ENCODE results near the gene KDM5C. TPM values are rescaled to one million over a fixed set of nuclear protein-coding genes. Genes with fewer than 3 reads are reported as not detected.

Gene KDM5C
- total RNA-seq, 2 donors from 2014 or later, result 65.1 to 171 TPM

DNA sequence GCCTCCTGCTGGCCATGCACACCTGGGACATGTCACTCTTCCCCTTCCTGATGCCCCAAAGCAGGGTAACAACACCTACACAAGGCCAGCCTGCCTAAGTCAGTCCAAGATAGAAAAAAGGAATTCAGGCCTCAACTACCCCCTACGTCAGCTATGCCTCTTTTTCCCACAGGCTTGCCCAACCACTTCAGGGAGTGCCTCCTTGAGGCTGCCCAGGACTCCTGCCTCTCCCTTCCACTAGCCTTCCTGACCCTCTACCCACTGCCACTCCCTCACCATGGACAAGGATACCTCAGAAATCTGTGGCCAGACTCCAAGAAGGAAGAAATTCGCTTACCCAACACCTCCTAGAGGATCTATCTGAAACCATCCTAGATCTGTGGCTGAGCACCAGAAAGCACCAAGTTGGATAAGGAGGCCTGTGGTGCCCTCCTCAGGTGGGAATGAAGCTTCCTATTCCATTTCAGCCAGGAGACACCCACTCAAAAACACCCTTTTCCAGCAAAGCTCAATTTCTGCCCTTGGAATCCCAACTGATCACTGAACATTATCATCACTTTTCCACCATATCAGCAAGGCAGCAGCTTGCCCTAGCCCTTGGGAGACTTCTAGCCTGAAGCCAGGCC lies 1.8 kb downstream of the KDM5C start:
- H3K36me3 ChIP-seq (replicated peaks in 1 of 2; ENCODE audit: insufficient read depth in 1 of 2, low read depth in 2 of 2), result peaks cover 0 to 2% of the 10 kb centered on the region in 2 donors
- no peak overlapping the region for H3K4me3 ChIP-seq
- no peak for ATAC-seq
- no peak for TF ChIP-seq POLR2A (IDR thresholded peaks at IDR 0.05)
- TF ChIP-seq, protein P1, sequence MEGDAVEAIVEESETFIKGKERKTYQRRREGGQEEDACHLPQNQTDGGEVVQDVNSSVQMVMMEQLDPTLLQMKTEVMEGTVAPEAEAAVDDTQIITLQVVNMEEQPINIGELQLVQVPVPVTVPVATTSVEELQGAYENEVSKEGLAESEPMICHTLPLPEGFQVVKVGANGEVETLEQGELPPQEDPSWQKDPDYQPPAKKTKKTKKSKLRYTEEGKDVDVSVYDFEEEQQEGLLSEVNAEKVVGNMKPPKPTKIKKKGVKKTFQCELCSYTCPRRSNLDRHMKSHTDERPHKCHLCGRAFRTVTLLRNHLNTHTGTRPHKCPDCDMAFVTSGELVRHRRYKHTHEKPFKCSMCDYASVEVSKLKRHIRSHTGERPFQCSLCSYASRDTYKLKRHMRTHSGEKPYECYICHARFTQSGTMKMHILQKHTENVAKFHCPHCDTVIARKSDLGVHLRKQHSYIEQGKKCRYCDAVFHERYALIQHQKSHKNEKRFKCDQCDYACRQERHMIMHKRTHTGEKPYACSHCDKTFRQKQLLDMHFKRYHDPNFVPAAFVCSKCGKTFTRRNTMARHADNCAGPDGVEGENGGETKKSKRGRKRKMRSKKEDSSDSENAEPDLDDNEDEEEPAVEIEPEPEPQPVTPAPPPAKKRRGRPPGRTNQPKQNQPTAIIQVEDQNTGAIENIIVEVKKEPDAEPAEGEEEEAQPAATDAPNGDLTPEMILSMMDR (IDR thresholded peaks at IDR 0.05), result no peak
- no peaks in the 10 kb centered on the region for H3K9me3 ChIP-seq
- peaks cover 26% of the 10 kb centered on the region for H3K4me1 ChIP-seq
- H3K27ac ChIP-seq, result no peak overlapping the region
- 40 to 50% methylated on average over 1 of the region's 2 CpGs for WGBS, 2 donors
- no peaks in the 10 kb centered on the region for H3K27me3 ChIP-seq
- intact Hi-C loops (cut with DNase I), result no loop called here
- DNase-seq, result no peak

DNA sequence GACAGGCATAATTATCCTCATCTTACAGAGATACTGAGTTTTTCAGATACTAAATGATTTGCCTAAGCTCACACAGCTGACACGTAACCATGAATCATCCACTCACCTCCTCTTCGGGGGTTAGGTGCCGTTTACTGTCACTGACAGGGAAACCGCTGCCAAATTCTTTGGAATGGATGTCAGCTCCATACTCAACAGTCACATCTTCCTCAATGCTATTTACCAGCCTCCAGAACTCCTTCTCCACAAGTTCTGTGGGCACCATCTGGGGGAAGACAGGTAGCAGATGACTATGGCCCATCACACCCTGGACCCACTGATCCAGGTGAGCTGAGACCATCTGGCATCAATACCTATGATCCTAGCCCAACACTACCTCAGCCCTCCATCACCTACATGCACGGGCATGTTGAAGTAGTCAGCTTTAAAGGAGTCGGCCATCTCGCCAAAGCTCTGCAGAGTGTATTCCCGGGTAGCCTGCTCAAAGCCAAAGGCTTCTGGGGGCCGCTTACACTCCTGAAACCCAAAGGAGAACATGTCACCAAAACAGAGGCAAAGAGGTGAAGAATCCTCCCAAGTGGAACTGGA lies 13.5 kb downstream of the KDM5C start:
- H3K27me3 ChIP-seq, result no peaks in the 10 kb centered on the region
- intact Hi-C loops (cut with DNase I), result no loop called here
- 80 to 82% methylated on average over 5 to 9 of the region's 9 CpGs for WGBS, 2 donors

DNA sequence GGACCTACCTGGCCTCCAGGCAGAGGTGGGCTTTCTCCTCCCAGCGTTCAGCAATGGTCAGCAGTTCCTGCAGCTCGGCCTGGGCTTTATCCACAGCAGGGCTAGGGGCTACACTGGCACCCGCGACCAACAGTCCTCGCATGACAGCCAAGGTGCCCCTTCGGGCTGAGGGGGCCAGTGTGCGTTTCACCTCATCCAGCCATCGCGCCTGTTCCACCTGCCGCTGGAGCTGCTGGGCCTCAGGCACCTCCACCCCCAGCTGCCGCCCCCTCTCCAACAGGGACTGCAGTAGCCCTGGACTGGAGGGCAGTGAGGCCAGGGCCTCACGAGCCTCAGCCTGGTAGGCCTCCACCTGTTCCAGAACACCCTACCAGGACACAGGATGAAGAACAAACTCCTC lies 28.3 kb downstream of the KDM5C start:
- no peaks in the 10 kb centered on the region for H3K4me1 ChIP-seq
- no peak overlapping the region for H3K27ac ChIP-seq
- no peaks in the 10 kb centered on the region for H3K9me3 ChIP-seq
- H3K27me3 ChIP-seq, result no peaks in the 10 kb centered on the region
- no peak overlapping the region for H3K4me3 ChIP-seq
- no peak for TF ChIP-seq POLR2A (IDR thresholded peaks at IDR 0.05)
- TF ChIP-seq, protein P1 (IDR thresholded peaks at IDR 0.05), result no peak
- H3K36me3 ChIP-seq (replicated peaks in 1 of 2; ENCODE audit: insufficient read depth in 1 of 2, low read depth in 2 of 2), result peaks cover 5 to 26% of the 10 kb centered on the region in 2 donors
- intact Hi-C loops (cut with DNase I), result no loop called here
- ATAC-seq (no peak), DNase-seq (no peak)
- WGBS, 2 donors, result 99% methylated on average over 10 of the region's 12 CpGs; no CpG with 5 or more reads in 1 of the 2 donors

More for the DNA sequence above, 13.5 kb downstream of the KDM5C start:
- TF ChIP-seq POLR2A (IDR thresholded peaks at IDR 0.05), result no peak
- TF ChIP-seq, protein P1 (IDR thresholded peaks at IDR 0.05), result no peak
- H3K36me3 ChIP-seq (replicated peaks in 1 of 2; ENCODE audit: insufficient read depth in 1 of 2, low read depth in 2 of 2), result peaks cover 3 to 24% of the 10 kb centered on the region in 2 donors
- no peak overlapping the region for H3K27ac ChIP-seq
- H3K4me3 ChIP-seq, result no peak overlapping the region
- DNase-seq (no peak), ATAC-seq (no peak)
- no peaks in the 10 kb centered on the region for H3K4me1 ChIP-seq
- no peaks in the 10 kb centered on the region for H3K9me3 ChIP-seq

DNA sequence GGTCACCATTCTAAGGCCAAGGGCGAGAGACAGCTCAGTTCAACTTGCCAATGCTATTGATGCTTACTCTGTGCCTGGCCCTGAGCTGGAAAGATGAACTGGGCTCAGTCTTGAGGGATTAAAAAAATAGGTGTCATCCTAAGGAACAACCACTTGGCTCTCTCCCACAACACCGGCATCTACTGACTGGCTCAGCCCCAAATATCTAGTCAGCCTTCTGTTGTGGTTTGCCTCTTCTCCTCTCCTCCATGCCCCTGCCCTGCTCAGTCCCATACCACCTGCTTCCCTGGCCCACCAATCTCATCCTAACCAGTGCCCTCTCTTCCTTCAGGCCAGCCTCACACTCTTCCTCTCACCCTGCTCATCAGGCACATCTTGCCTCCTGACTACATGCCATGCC lies 29.6 kb downstream of the KDM5C start:
- ATAC-seq, result no peak
- intact Hi-C loops (cut with DNase I), result no loop called here
- no peak overlapping the region for H3K27ac ChIP-seq
- H3K4me3 ChIP-seq, result no peak overlapping the region
- no peaks in the 10 kb centered on the region for H3K9me3 ChIP-seq
- no peaks in the 10 kb centered on the region for H3K4me1 ChIP-seq
- WGBS, 2 donors, result 80% methylated on average over 1 to 2 of the region's 2 CpGs
- no peaks in the 10 kb centered on the region for H3K27me3 ChIP-seq
- H3K36me3 ChIP-seq (replicated peaks in 1 of 2; ENCODE audit: insufficient read depth in 1 of 2, low read depth in 2 of 2), result peaks cover 5 to 26% of the 10 kb centered on the region in 2 donors
- no peak for DNase-seq
- TF ChIP-seq POLR2A (IDR thresholded peaks at IDR 0.05), result no peak
- TF ChIP-seq, protein P1 (IDR thresholded peaks at IDR 0.05), result no peak

DNA sequence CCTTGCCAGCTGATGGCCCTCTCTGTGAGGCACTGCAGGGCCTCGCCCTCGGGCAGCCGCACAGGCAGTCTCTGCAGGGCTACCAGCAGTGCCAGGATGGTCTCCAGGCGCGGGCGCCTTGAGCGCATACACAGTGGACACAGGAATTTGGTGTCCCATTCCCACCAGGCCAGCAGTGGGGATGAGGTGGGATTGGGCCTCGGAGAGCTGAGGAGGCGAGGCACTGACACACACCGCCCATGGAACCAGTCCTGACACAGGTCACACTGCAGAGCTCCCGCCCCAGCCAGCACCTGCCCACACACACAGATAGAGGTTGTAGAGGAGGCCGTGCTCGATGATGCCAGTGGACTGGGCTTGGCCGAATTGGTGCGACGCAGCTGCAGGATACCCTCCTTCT lies 30.7 kb downstream of the KDM5C start:
- ATAC-seq, result no peak
- intact Hi-C loops (cut with DNase I), result no loop called here
- WGBS, 2 donors, result 91 to 100% methylated on average over 2 to 10 of the region's 16 CpGs
- no peaks in the 10 kb centered on the region for H3K4me1 ChIP-seq
- H3K9me3 ChIP-seq, result no peaks in the 10 kb centered on the region
- H3K36me3 ChIP-seq (replicated peaks in 1 of 2; ENCODE audit: insufficient read depth in 1 of 2, low read depth in 2 of 2), result peaks cover 5 to 25% of the 10 kb centered on the region in 2 donors
- no peak overlapping the region for H3K27ac ChIP-seq
- no peak for DNase-seq
- TF ChIP-seq, protein P1 (IDR thresholded peaks at IDR 0.05), result no peak
- TF ChIP-seq POLR2A (IDR thresholded peaks at IDR 0.05), result no peak
- no peak overlapping the region for H3K4me3 ChIP-seq
- no peaks in the 10 kb centered on the region for H3K27me3 ChIP-seq

Measured in body of pancreas (tissue), 4 donors.